GM12872 (cell line): Measurements from ENCODE around the gene PLA2G6.

ENCODE experiments used
- CTCF ChIP-seq: IDR thresholded peaks from 3 replicates; pipeline ENCODE4 v1.5.1; 2011; ENCODE audit warnings: low read depth, mild to moderate bottlenecking, low read length, moderate library complexity; ENCODE audit not compliant: insufficient read depth

Gene PLA2G6

GRCh38 chr22:38088629-38089473 is 92.8 kb downstream of the PLA2G6 start:
- no peak for TF ChIP-seq CTCF

GRCh38 chr22:38087855-38088254 is 93.8 kb downstream of the PLA2G6 start:
- no peak for TF ChIP-seq CTCF

- no peak for TF ChIP-seq CTCF
Observed at GRCh38 chr22:38086942-38087341, 94.7 kb downstream of the PLA2G6 start.

- TF ChIP-seq CTCF: no peak
Observed at GRCh38 chr22:38086001-38086845, 95.4 kb downstream of the PLA2G6 start.

- no peak for TF ChIP-seq CTCF
Observed at GRCh38 chr22:38085501-38085900, 96.1 kb downstream of the PLA2G6 start.

GRCh38 chr22:38085056-38085455 is 96.6 kb downstream of the PLA2G6 start:
- TF ChIP-seq CTCF: no peak

- TF ChIP-seq CTCF: no peak
Observed at GRCh38 chr22:38083931-38084631, 97.5 kb downstream of the PLA2G6 start, which contains the start of gene SLC16A8. TSS of gene SLC16A8 (minus strand) at chr22:38084184. CDS start at chr22:38082873, 1,311 bp downstream.
